Measurements from ENCODE around the gene GZF1. TPM values are rescaled to one million over a fixed set of nuclear protein-coding genes. Genes with fewer than 3 reads are reported as not detected.

GZF1 gene
- polyA plus RNA-seq, 6 donors from 2014 or later: 2.3 to 3.5 (median 3.1) TPM; not detected in 1

DNA sequence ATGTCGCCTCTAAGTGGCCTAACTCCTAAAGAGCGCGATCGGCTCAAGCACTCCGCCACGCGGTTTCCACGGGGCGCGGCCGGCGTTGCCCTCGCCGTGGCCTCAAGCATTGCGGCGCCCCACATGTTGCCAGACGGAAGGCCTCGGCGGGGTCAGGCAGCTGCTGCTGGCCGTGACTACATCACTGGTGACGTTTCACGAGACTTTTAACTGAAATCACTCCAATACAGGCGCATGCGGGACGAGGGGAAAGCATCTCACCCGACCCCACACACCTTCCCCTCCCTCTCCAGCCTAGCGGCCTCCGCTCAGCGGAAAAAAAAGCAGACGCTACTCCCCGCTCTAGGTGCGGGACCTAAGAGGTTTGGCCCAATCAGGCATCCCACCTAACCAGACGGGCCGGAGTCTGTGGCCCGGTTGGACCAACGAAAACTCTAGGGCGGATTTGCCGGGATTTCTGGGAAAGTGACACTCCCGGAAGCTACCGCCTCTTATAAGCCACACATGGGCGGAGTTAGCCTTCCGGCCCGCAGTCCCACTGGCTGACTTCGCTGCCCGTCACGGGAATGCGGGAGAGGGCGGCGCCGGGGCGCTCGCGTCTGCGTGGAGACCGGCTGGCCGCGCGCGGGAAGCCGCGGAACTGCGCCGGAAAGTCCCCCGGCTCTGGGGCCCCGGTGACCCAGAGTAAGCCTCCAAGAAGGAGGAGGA lies 11.6 kb upstream of the GZF1 start, which contains the start of gene NXT1:
Gene NXT1, plus strand, starts transcription at position 596 of the 708 bp plus-strand sequence. CDS start 3,251 bp downstream, outside the sequence.
- DNase-seq: peak; percentile 98
- no peaks in the 10 kb centered on the region for H3K36me3 Mint-ChIP-seq
- H3K9me3 Mint-ChIP-seq: no peaks in the 10 kb centered on the region
- peak within 1 kb of the TSS; percentile 90 to 100 (median 99) for H3K4me3 Mint-ChIP-seq
- ATAC-seq (ENCODE audit: low read depth in 2 of 2): peak; percentile 78 to 79
- H3K4me1 Mint-ChIP-seq: peaks cover 18 to 39% (median 31%) of the 10 kb centered on the region in 3 donors
- H3K27me3 Mint-ChIP-seq: no peaks in the 10 kb centered on the region
- peak within 1 kb of the TSS; percentile 100 for H3K27ac Mint-ChIP-seq

DNA sequence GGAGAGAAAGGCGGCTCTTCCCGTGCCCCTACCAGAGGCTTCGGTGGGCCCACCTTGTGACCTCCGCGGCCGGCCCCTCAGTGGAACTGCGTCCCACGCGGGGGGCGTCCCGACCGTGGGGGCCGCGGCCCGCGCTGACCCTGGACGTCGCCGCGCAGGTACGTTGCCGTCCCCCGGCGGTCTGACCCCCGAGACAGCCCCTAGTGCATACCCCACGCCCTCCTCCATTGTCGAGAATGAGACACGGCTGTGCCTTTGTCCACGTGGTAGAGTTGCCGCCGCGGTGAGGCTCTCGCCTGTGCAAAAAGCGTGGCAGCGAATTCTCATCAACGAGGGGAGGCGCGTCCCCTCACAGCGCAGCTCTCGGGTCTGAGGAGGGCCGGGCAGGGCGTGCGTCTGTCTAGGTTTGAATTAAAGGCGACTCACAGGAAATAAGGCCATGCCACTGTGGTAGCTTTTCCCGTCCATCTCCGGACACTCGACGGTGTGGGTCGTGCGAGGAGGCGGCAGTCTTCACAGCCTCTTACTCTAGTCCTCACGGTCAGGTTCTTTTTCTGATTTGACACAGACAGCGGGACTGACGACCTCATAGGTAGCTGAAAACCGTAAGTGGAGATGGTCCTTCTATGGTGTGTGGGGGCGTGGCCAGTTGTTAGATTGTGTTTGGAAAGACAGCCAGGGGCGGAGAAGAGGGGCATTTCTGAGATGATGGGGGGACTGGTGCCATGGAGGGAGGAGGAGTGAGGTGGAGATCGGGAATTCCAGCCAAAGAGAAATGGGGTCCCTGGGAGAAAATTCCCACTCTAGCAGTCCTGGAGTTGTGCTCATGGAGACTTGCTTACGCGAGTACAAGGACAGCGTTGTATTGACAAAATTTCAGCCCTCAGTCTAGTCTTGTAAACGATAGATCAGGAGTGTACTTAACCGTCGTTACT lies 10.8 kb upstream of the GZF1 start:
- Mint-ChIP-seq H3K9me3 (no peaks in the 10 kb centered on the region), H3K27me3 (no peaks in the 10 kb centered on the region), H3K36me3 (no peaks in the 10 kb centered on the region), H3K4me3 (peak overlapping the region; percentile 90 to 100 (median 99)), H3K27ac (peak overlapping the region; percentile 96 to 100 (median 100)), H3K4me1 (peaks cover 18 to 39% (median 37%) of the 10 kb centered on the region in 3 donors)
- ATAC-seq (ENCODE audit: low read depth in 2 of 2) (peak; percentile 37 to 38), DNase-seq (peak; percentile 67)

GRCh38 chr20:23356203-23356602 lies 5.8 kb upstream of the GZF1 start:
- Mint-ChIP-seq H3K36me3 (no peaks in the 10 kb centered on the region), H3K27me3 (no peaks in the 10 kb centered on the region), H3K4me1 (peaks cover 13 to 48% (median 28%) of the 10 kb centered on the region in 3 donors), H3K27ac (peak overlapping the region; percentile 43 to 100 (median 94)), H3K4me3 (peak overlapping the region in 3 of 8 donors; percentile 49 to 76 (median 54)), H3K9me3 (no peaks in the 10 kb centered on the region)
- ATAC-seq (ENCODE audit: low read depth in 2 of 2) (no peak), DNase-seq (no peak)

GRCh38 chr20:23357767-23358562 lies 4.0 kb upstream of the GZF1 start:
- Mint-ChIP-seq H3K27me3 (no peaks in the 10 kb centered on the region), H3K36me3 (no peaks in the 10 kb centered on the region), H3K27ac (peak overlapping the region; percentile 98 to 100 (median 99)), H3K9me3 (no peaks in the 10 kb centered on the region), H3K4me1 (peaks cover 8 to 40% (median 26%) of the 10 kb centered on the region in 3 donors), H3K4me3 (peak overlapping the region; percentile 89 to 97 (median 95))
- DNase-seq (peak; percentile 100), ATAC-seq (ENCODE audit: low read depth in 2 of 2) (peak; percentile 67 to 69)

- Mint-ChIP-seq H3K27ac (peak overlapping the region; percentile 97 to 100 (median 98)), H3K36me3 (no peaks in the 10 kb centered on the region), H3K4me3 (peak overlapping the region; percentile 89 to 97 (median 95)), H3K4me1 (peaks cover 12 to 40% (median 30%) of the 10 kb centered on the region in 3 donors), H3K9me3 (no peaks in the 10 kb centered on the region), H3K27me3 (no peaks in the 10 kb centered on the region)
- ATAC-seq (ENCODE audit: low read depth in 2 of 2): no peak
- no peak for DNase-seq
Measured at GRCh38 chr20:23358563-23358906, 3.4 kb upstream of the GZF1 start.

- H3K27me3 Mint-ChIP-seq: no peaks in the 10 kb centered on the region
- no peaks in the 10 kb centered on the region for H3K36me3 Mint-ChIP-seq
- no peak for DNase-seq
- H3K4me3 Mint-ChIP-seq: peak overlapping the region in 6 of 8 donors; percentile 89 to 97 (median 95)
- H3K27ac Mint-ChIP-seq: peak overlapping the region; percentile 97 to 100 (median 98)
- no peak for ATAC-seq (ENCODE audit: low read depth in 2 of 2)
- peaks cover 12 to 38% (median 30%) of the 10 kb centered on the region in 3 donors for H3K4me1 Mint-ChIP-seq
- H3K9me3 Mint-ChIP-seq: no peaks in the 10 kb centered on the region
Measured at GRCh38 chr20:23358923-23359593, 2.9 kb upstream of the GZF1 start.

DNA sequence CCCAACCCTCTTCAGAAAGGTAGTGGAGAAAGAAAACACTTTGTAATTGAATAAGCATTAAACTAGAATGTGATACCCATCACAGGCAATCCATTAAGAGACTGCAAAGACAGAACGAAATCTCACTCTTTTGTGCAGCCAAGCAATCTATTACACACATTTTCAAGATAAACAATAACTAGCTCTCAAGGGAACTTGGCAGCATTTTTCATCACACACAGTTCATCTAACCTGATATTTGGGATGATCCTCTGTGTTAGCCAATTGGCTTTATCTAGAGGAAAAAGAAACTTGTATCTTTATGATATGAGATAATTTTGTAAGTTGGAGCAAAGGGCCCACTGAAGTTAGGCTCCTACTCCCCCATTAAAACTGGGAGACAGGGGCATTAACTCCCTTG lies 1.5 kb upstream of the GZF1 start:
- Mint-ChIP-seq H3K27me3 (no peaks in the 10 kb centered on the region), H3K27ac (peak overlapping the region; percentile 93 to 97 (median 96)), H3K4me3 (peak overlapping the region in 7 of 8 donors; percentile 87 to 97 (median 90)), H3K4me1 (peaks cover 22 to 46% (median 34%) of the 10 kb centered on the region in 3 donors), H3K9me3 (no peaks in the 10 kb centered on the region), H3K36me3 (peaks cover 9 to 10% of the 10 kb centered on the region in 2 donors)
- ATAC-seq (ENCODE audit: low read depth in 2 of 2) (no peak), DNase-seq (no peak)

- no peak for ATAC-seq (ENCODE audit: low read depth in 2 of 2)
- Mint-ChIP-seq H3K9me3 (no peaks in the 10 kb centered on the region), H3K27ac (peak overlapping the region; percentile 93 to 97 (median 96)), H3K36me3 (peaks cover 9 to 10% of the 10 kb centered on the region in 2 donors), H3K4me3 (peak overlapping the region; percentile 83 to 97 (median 90)), H3K4me1 (peaks cover 25 to 49% (median 34%) of the 10 kb centered on the region in 3 donors), H3K27me3 (no peaks in the 10 kb centered on the region)
- no peak for DNase-seq
Measured at GRCh38 chr20:23361119-23361475, 885 bp upstream of the GZF1 start.

DNA sequence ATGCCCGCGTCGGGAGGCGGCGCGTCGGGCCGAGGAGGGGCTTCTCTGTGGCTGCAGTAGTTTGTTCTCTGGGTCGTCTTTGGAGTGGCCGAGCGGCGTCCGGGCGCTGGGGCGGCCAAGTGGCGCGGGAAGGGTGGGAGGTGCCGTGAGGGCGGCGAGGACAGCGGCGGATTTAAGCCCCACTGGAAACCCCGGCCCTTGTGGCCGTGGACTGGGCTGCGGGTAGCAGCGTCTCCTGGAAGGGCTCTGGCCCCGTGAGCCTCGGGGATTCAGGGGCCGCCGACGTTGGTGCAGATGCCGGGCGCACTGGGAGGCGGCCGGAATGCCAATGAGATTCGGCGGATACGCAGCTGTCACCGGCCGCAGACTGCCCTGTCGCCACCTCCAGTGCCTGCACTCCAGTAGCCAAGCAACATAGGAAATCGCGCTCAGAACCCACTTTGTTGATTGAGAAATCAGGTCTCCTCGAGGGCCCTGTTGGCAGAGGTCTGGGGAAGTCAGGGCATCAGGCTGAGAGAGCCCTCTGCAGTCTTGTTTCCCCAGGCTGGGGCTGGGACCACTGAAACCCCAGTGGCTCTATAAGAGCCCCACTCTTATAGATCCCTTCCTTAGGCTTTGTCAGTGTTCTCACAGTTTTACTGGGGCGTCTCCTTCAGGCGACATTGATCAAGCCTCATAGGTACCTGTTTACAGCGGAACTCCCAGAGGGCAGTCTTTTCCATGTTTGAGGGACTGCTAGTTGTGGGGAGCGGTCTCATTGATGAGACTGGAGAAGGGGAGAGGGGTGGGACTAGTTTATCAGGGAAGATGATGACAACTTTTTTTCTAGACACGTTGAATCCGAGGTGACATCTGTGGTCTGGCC lies 642 bp downstream of the GZF1 start:
- Mint-ChIP-seq H3K9me3 (no peaks in the 10 kb centered on the region), H3K4me3 (peak overlapping the region; percentile 90 to 97 (median 94)), H3K27me3 (no peaks in the 10 kb centered on the region), H3K36me3 (peaks cover 9 to 10% of the 10 kb centered on the region in 2 donors), H3K27ac (peak overlapping the region; percentile 93 to 98 (median 97)), H3K4me1 (peaks cover 31 to 49% (median 44%) of the 10 kb centered on the region in 3 donors)
- ATAC-seq (ENCODE audit: low read depth in 2 of 2) (no peak), DNase-seq (no peak)

DNA sequence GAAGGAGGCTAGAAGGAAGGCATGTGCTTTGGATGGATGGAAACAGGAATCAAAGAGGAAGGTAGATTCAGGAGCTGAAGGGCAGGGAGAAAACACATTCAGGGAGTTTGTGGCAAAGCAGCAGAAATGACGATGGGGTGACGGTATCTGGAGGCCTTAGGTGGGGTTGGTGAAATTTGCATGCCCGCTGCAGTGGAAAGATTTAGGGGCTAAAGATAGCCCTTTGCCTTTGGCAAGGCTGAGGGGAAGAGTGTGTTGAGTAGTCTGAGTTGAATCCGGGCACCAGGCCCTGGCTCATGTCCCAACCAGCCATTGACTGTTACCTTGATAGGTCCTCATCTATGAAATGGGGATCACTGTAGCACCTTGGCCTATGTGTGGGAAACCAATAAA lies 1.3 kb downstream of the GZF1 start:
- Mint-ChIP-seq H3K27me3 (no peaks in the 10 kb centered on the region), H3K4me1 (peaks cover 30 to 46% (median 44%) of the 10 kb centered on the region in 3 donors), H3K4me3 (peak overlapping the region; percentile 69 to 97 (median 92)), H3K9me3 (no peaks in the 10 kb centered on the region), H3K27ac (peak overlapping the region in 5 of 6 donors; percentile 76 to 98 (median 93)), H3K36me3 (peaks cover 9 to 10% of the 10 kb centered on the region in 2 donors)
- ATAC-seq (ENCODE audit: low read depth in 2 of 2) (no peak), DNase-seq (no peak)

GRCh38 chr20:23365390-23366165 lies 3.6 kb downstream of the GZF1 start:
- Mint-ChIP-seq H3K27ac (peak overlapping the region; percentile 59 to 95 (median 90)), H3K4me1 (peaks cover 26 to 40% (median 37%) of the 10 kb centered on the region in 3 donors), H3K27me3 (no peaks in the 10 kb centered on the region), H3K36me3 (peaks cover 10 to 14% of the 10 kb centered on the region in 2 donors), H3K4me3 (peak overlapping the region in 5 of 8 donors; percentile 20 to 76 (median 38)), H3K9me3 (no peaks in the 10 kb centered on the region)
- no peak for DNase-seq
- ATAC-seq (ENCODE audit: low read depth in 2 of 2): no peak
